ENCODE results near the gene ROM1. TPM values are rescaled to one million over a fixed set of nuclear protein-coding genes. Genes with fewer than 3 reads are reported as not detected.
A peak's percentile ranks its signal among the peaks of the same experiment; 100 is the strongest.

Gene ROM1
- total RNA-seq, 4 donors from 2014 or later: 5.3 to 5.6 TPM; not detected in 2

- H3K27ac ChIP-seq: peak overlapping the region; percentile 96 to 100 (median 98)
- TF ChIP-seq EP300 (IDR thresholded peaks at IDR 0.05; ENCODE audit: low read depth): no peak
- no peak for TF ChIP-seq CTCF (IDR thresholded peaks at IDR 0.05)
- TF ChIP-seq POLR2A (IDR thresholded peaks at IDR 0.05): no peak
- TF ChIP-seq POLR2AphosphoS5 (IDR thresholded peaks at IDR 0.05): no peak
- DNase-seq: no peak
- in situ Hi-C loops (cut with MboI; ENCODE audit: low pct_ligation_motif_present in 1 of 4, low pct_unique_long_range_greater_than_20kb in 1 of 4, low sequenced_read_pairs in 3 of 4): loop anchor here in 1 of 4 donors (10.0 to 25.0 kb wide), 2 partner anchors 95 to 262 kb away; no protein-coding TSS in a partner anchor
- H3K4me3 ChIP-seq: peak overlapping the region in 3 of 4 donors; percentile 75 to 99 (median 99)
- no peaks in the 10 kb centered on the region for H3K9me3 ChIP-seq
- intact Hi-C loops (cut with DNase I; ENCODE audit: low total_unique reads): no loop called here
- 49 to 55% methylated on average over 4 to 5 of the region's 5 CpGs for WGBS, 2 donors (ENCODE audit: low coverage in 1 of 2)
- no peaks in the 10 kb centered on the region for H3K27me3 ChIP-seq
- H3K4me1 ChIP-seq: peaks cover 13 to 45% (median 34%) of the 10 kb centered on the region in 4 donors
- H3K36me3 ChIP-seq: peaks cover 0 to 34% (median 17%) of the 10 kb centered on the region in 4 donors
These were observed 13.2 kb upstream of the ROM1 start for GRCh38 chr11:62599901-62600300.

- H3K4me1 ChIP-seq: peaks cover 13 to 45% (median 34%) of the 10 kb centered on the region in 4 donors
- no peaks in the 10 kb centered on the region for H3K27me3 ChIP-seq
- H3K4me3 ChIP-seq: peak overlapping the region; percentile 71 to 99 (median 87)
- H3K36me3 ChIP-seq: peaks cover 0 to 28% (median 14%) of the 10 kb centered on the region in 4 donors
- TF ChIP-seq POLR2AphosphoS5 (IDR thresholded peaks at IDR 0.05) (no peak), EP300 (IDR thresholded peaks at IDR 0.05; ENCODE audit: low read depth) (no peak), CTCF (IDR thresholded peaks at IDR 0.05) (no peak), POLR2A (IDR thresholded peaks at IDR 0.05) (no peak)
- in situ Hi-C loops (cut with MboI; ENCODE audit: low pct_ligation_motif_present in 1 of 4, low pct_unique_long_range_greater_than_20kb in 1 of 4, low sequenced_read_pairs in 3 of 4): no loop called here
- WGBS, 2 donors (ENCODE audit: low coverage in 1 of 2): 1 to 2% methylated on average over 16 to 26 of the region's 26 CpGs
- H3K9me3 ChIP-seq: no peaks in the 10 kb centered on the region
- intact Hi-C loops (cut with DNase I; ENCODE audit: low total_unique reads): no loop called here
- no peak for DNase-seq
- H3K27ac ChIP-seq: peak overlapping the region; percentile 96 to 100 (median 98)
These were observed 12.5 kb upstream of the ROM1 start for GRCh38 chr11:62600367-62601121.

- in situ Hi-C loops (cut with MboI; ENCODE audit: low pct_ligation_motif_present in 1 of 4, low pct_unique_long_range_greater_than_20kb in 1 of 4, low sequenced_read_pairs in 3 of 4): no loop called here
- TF ChIP-seq CTCF (IDR thresholded peaks at IDR 0.05) (no peak), EP300 (IDR thresholded peaks at IDR 0.05; ENCODE audit: low read depth) (no peak)
- WGBS, 2 donors (ENCODE audit: low coverage in 1 of 2): 0% methylated on average over 20 of the region's 30 CpGs; no CpG with 5 or more reads in 1 of the 2 donors
- peaks cover 0 to 23% (median 11%) of the 10 kb centered on the region in 4 donors for H3K36me3 ChIP-seq
- H3K9me3 ChIP-seq: no peaks in the 10 kb centered on the region
- intact Hi-C loops (cut with DNase I; ENCODE audit: low total_unique reads): no loop called here
- no peaks in the 10 kb centered on the region for H3K27me3 ChIP-seq
- H3K4me1 ChIP-seq: peaks cover 13 to 45% (median 34%) of the 10 kb centered on the region in 4 donors
- peak; percentile 55 for DNase-seq
- peak overlapping the region; percentile 96 to 100 (median 98) for H3K27ac ChIP-seq
- peak overlapping the region; percentile 71 to 99 (median 87) for H3K4me3 ChIP-seq
These were observed 12.0 kb upstream of the ROM1 start for GRCh38 chr11:62601122-62601371.

GRCh38 chr11:62601372-62602140 is 11.5 kb upstream of the ROM1 start, which contains the start of gene MTA2:
Gene MTA2 (minus strand): TSS chr11:62601865. CDS start chr11:62601450, 415 bp downstream.
- in situ Hi-C loops (cut with MboI; ENCODE audit: low pct_ligation_motif_present in 1 of 4, low pct_unique_long_range_greater_than_20kb in 1 of 4, low sequenced_read_pairs in 3 of 4): no loop called here
- intact Hi-C loops (cut with DNase I; ENCODE audit: low total_unique reads): no loop called here

More at GRCh38 chr11:62601372-62602140, 11.5 kb upstream of the ROM1 start, which contains the start of gene MTA2:
- Histone ChIP-seq H3K9me3 (no peaks in the 10 kb centered on the region), H3K27me3 (no peaks in the 10 kb centered on the region), H3K36me3 (peaks cover 0 to 18% (median 9%) of the 10 kb centered on the region in 4 donors), H3K27ac (peak within 1 kb of the TSS; percentile 96 to 100 (median 98)), H3K4me1 (peaks cover 13 to 45% (median 34%) of the 10 kb centered on the region in 4 donors), H3K4me3 (peak within 1 kb of the TSS; percentile 71 to 99 (median 87))
- 0% methylated on average over 56 of the region's 83 CpGs; no CpG with 5 or more reads in 1 of the 2 donors for WGBS, 2 donors (ENCODE audit: low coverage in 1 of 2)
- DNase-seq: peak; percentile 99
- TF ChIP-seq POLR2AphosphoS5 (IDR thresholded peaks at IDR 0.05): peak; percentile 70 to 87 (median 83)
- peak; percentile 73 for TF ChIP-seq POLR2A (IDR thresholded peaks at IDR 0.05)
- no peak for TF ChIP-seq EP300 (IDR thresholded peaks at IDR 0.05; ENCODE audit: low read depth)
- TF ChIP-seq CTCF (IDR thresholded peaks at IDR 0.05): no peak
